PFSK-1 (cell line): Measurements from ENCODE around the gene BMERB1.

Source experiments
- POLR2AphosphoS5 ChIP-seq: IDR thresholded peaks from 2 replicates; pipeline ENCODE4 v1.6.1; 2012; ENCODE audit warnings: low read depth, mild to moderate bottlenecking, control low read depth, low read length, moderate library complexity
- SIN3A ChIP-seq: IDR thresholded peaks from 2 replicates; pipeline ENCODE4 v1.6.1; 2012; ENCODE audit warnings: mild to moderate bottlenecking, low read length, moderate library complexity, borderline replicate concordance; ENCODE audit not compliant: insufficient read depth
- TAF1 ChIP-seq: IDR thresholded peaks from 2 replicates; pipeline ENCODE4 v1.6.1; 2012; ENCODE audit warnings: low read length, control low read depth, borderline replicate concordance; ENCODE audit not compliant: insufficient read depth
- TF ChIP-seq, protein P1 (sequence below), 2 experiments: IDR thresholded peaks; 2 replicates each; pipeline versions ENCODE4 v1.6.1 to v1.8.0; 2011 to 2012; ENCODE audit warnings: low read depth in 2 of 2, low read length in 2 of 2, control low read depth in 1 of 2, inconsistent platforms in 1 of 2, mild to moderate bottlenecking in 1 of 2, moderate library complexity in 1 of 2; ENCODE audit not compliant: insufficient read depth in 1 of 2

GRCh38 chr16:15567823-15568222 is 133.4 kb downstream of the BMERB1 start:
- TF ChIP-seq, protein P1, sequence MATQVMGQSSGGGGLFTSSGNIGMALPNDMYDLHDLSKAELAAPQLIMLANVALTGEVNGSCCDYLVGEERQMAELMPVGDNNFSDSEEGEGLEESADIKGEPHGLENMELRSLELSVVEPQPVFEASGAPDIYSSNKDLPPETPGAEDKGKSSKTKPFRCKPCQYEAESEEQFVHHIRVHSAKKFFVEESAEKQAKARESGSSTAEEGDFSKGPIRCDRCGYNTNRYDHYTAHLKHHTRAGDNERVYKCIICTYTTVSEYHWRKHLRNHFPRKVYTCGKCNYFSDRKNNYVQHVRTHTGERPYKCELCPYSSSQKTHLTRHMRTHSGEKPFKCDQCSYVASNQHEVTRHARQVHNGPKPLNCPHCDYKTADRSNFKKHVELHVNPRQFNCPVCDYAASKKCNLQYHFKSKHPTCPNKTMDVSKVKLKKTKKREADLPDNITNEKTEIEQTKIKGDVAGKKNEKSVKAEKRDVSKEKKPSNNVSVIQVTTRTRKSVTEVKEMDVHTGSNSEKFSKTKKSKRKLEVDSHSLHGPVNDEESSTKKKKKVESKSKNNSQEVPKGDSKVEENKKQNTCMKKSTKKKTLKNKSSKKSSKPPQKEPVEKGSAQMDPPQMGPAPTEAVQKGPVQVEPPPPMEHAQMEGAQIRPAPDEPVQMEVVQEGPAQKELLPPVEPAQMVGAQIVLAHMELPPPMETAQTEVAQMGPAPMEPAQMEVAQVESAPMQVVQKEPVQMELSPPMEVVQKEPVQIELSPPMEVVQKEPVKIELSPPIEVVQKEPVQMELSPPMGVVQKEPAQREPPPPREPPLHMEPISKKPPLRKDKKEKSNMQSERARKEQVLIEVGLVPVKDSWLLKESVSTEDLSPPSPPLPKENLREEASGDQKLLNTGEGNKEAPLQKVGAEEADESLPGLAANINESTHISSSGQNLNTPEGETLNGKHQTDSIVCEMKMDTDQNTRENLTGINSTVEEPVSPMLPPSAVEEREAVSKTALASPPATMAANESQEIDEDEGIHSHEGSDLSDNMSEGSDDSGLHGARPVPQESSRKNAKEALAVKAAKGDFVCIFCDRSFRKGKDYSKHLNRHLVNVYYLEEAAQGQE (IDR thresholded peaks at IDR 0.05; ENCODE audit: insufficient read depth in 1 of 2, low read depth in 2 of 2, low read length in 2 of 2): no peak
- TF ChIP-seq TAF1 (no peak), SIN3A (no peak), POLR2AphosphoS5 (no peak)
